Measurements from ENCODE around the gene CCL4. TPM values are rescaled to one million over a fixed set of nuclear protein-coding genes. Genes with fewer than 3 reads are reported as not detected.

Gene CCL4

DNA sequence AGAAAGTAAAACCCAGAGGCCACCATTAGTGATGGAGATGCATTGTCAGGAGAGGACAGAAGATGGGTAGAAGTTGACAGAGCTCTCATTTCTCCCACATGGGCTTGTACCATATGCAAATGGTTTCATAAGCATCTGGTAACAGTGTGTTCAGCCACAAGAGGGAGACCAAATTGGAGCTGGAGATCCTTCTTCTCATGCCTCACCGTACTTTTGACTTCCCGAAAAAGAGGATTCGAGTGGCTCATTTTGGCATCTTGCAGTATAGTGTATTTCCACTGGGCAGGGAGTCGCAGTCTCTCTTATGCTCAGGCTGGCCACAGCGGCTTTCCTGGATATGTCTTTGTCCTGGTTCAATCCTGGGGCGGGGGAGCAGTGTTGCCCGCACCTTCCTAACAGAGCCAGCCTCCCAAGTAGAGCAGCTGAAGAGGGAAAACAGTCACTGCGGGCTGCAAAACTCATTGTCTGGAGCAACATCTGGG is 49.1 kb downstream of the CCL4 start:
- Histone ChIP-seq H3K9me3 (replicated peaks in 1 of 2; ENCODE audit: control insufficient read depth in 2 of 2, insufficient read depth in 1 of 2, low read depth in 1 of 2, low read length in 2 of 2) (no peaks in the 10 kb centered on the region), H3K4ac (ENCODE audit: low read length) (no peak overlapping the region), H2BK5ac (ENCODE audit: low read length) (no peak overlapping the region), H3K79me1 (ENCODE audit: low read depth, low read length) (no peaks in the 10 kb centered on the region), H3K27ac (replicated peaks; ENCODE audit: low read length) (no peak overlapping the region), H3K36me3 (replicated peaks in 1 of 2; ENCODE audit: control insufficient read depth in 2 of 2, insufficient read depth in 2 of 2, low read length in 2 of 2) (no peaks in the 10 kb centered on the region), H3K4me3 (ENCODE audit: low read length in 2 of 2) (no peak overlapping the region), H3K18ac (ENCODE audit: low read length) (no peak overlapping the region), H2BK15ac (ENCODE audit: low read length) (no peak overlapping the region), H3K4me1 (ENCODE audit: control insufficient read depth in 2 of 2, insufficient read depth in 1 of 2, low read depth in 1 of 2, low read length in 2 of 2) (no peaks in the 10 kb centered on the region), H3K4me2 (ENCODE audit: insufficient read depth, low read length, poor library complexity, severe bottlenecking) (no peak overlapping the region), H3K9ac (ENCODE audit: low read depth, low read length, poor library complexity) (no peak overlapping the region), H4K91ac (ENCODE audit: low read depth, low read length, poor library complexity) (no peak overlapping the region), H3K23ac (ENCODE audit: low read depth, low read length, poor library complexity) (no peak overlapping the region), H2AFZ (ENCODE audit: low read length) (no peak overlapping the region), H2AK5ac (ENCODE audit: low read depth, low read length) (no peak overlapping the region), H4K8ac (ENCODE audit: low read depth, low read length) (no peak overlapping the region), H3K14ac (ENCODE audit: low read length) (no peak overlapping the region), H2BK12ac (ENCODE audit: low read length) (no peak overlapping the region), H3K27me3 (ENCODE audit: control insufficient read depth in 3 of 3, insufficient read depth in 3 of 3, low read depth in 1 of 3, low read length in 3 of 3) (peaks cover 0 to 9% (median 0%) of the 10 kb centered on the region in 3 experiments), H2BK120ac (ENCODE audit: low read depth, low read length) (no peak overlapping the region)
- no peak for DNase-seq (ENCODE audit: low spot score)
- no CpG with 5 or more reads among the region's 8 CpGs for WGBS, 2 donors (ENCODE audit: extremely low coverage in 2 of 2, insufficient read length in 2 of 2, insufficient replicate concordance in 1 of 2)

DNA sequence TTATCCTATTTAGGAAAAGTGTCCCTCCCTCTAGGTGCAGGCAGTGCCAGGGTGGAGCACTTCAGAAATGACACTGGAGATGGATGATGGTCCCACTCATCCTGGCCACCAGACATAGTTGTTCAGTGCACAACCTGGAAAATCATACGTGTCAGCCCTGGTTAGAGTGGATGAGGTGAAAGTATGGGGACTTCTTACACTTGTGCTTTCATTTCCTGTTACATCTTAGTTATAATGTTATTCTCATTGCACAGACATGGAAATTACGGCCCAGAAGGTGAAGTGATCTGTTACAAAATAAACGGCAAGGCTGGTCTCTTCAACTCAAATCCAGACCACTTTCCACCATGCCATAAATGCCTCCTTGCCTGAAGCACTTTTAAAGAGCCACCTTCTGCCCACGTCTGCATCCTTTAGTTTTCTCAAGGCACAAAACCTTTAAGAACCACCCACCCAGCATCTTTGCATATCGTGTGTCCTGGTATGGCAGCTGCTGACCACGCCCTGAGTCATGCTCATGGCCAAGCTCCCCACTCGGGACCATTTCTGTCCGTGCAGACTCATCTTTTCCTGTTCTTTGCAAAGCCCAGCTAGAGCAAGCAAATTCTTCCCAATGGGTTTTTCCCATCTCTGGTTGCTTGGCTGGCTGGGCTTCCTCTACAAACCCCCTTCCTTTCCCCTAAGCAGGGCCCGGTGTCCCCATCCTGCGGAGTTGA is 50.4 kb downstream of the CCL4 start:
- Histone ChIP-seq H3K4ac (ENCODE audit: low read length) (no peak overlapping the region), H3K23ac (ENCODE audit: low read depth, low read length, poor library complexity) (no peak overlapping the region)
- WGBS, 2 donors (ENCODE audit: extremely low coverage in 2 of 2, insufficient read length in 2 of 2, insufficient replicate concordance in 1 of 2) = no CpG with 5 or more reads among the region's 10 CpGs

More for the DNA sequence above, 50.4 kb downstream of the CCL4 start:
- Histone ChIP-seq H3K18ac (ENCODE audit: low read length) (no peak overlapping the region), H4K8ac (ENCODE audit: low read depth, low read length) (no peak overlapping the region), H3K27me3 (ENCODE audit: control insufficient read depth in 3 of 3, insufficient read depth in 3 of 3, low read depth in 1 of 3, low read length in 3 of 3) (peaks cover 0 to 9% (median 0%) of the 10 kb centered on the region in 3 experiments), H4K91ac (ENCODE audit: low read depth, low read length, poor library complexity) (no peak overlapping the region), H3K4me3 (ENCODE audit: low read length in 2 of 2) (no peak overlapping the region), H2BK120ac (ENCODE audit: low read depth, low read length) (no peak overlapping the region), H3K9ac (ENCODE audit: low read depth, low read length, poor library complexity) (no peak overlapping the region), H2AK5ac (ENCODE audit: low read depth, low read length) (no peak overlapping the region), H3K14ac (ENCODE audit: low read length) (no peak overlapping the region), H3K36me3 (replicated peaks in 1 of 2; ENCODE audit: control insufficient read depth in 2 of 2, insufficient read depth in 2 of 2, low read length in 2 of 2) (no peaks in the 10 kb centered on the region), H2BK5ac (ENCODE audit: low read length) (no peak overlapping the region), H2BK12ac (ENCODE audit: low read length) (no peak overlapping the region), H3K79me1 (ENCODE audit: low read depth, low read length) (no peaks in the 10 kb centered on the region), H3K4me1 (ENCODE audit: control insufficient read depth in 2 of 2, insufficient read depth in 1 of 2, low read depth in 1 of 2, low read length in 2 of 2) (no peaks in the 10 kb centered on the region), H2BK15ac (ENCODE audit: low read length) (no peak overlapping the region), H2AFZ (ENCODE audit: low read length) (no peak overlapping the region), H3K27ac (replicated peaks; ENCODE audit: low read length) (no peak overlapping the region), H3K9me3 (replicated peaks in 1 of 2; ENCODE audit: control insufficient read depth in 2 of 2, insufficient read depth in 1 of 2, low read depth in 1 of 2, low read length in 2 of 2) (no peaks in the 10 kb centered on the region), H3K4me2 (ENCODE audit: insufficient read depth, low read length, poor library complexity, severe bottlenecking) (no peak overlapping the region)
- no peak for DNase-seq (ENCODE audit: low spot score)

Small RNAs within 50 kb of the gene (small RNA-seq; reads per million reads assigned to genes)
- gene RN7SL301P (ENCODE audit: insufficient read depth) = not detected

Data from neuronal stem cell (in vitro differentiated cells).